HepG2 (cell line): ENCODE results near the gene PDLIM5. TPM values are rescaled to one million over a fixed set of nuclear protein-coding genes. Genes with fewer than 3 reads are reported as not detected.

Experiments used
- GATA4 ChIP-seq: sonication (generic); IDR thresholded peaks from 2 replicates; pipeline ENCODE4 v1.6.1; 2016; ENCODE audit warnings: antibody characterized with exemption, low read depth, borderline replicate concordance
- JUNB ChIP-seq: sonication (generic); formaldehyde crosslinking; IDR thresholded peaks from 2 replicates; pipeline ENCODE4 v1.8.0; 2022; ENCODE audit warnings: missing genetic modification reagents, mild to moderate bottlenecking, borderline replicate concordance
- MEIS2 ChIP-seq: sonication (generic); formaldehyde crosslinking; IDR thresholded peaks from 2 replicates; pipeline ENCODE4 v1.9.0; 2021; ENCODE audit warnings: mild to moderate bottlenecking, missing genetic modification reagents
- NR2C2 ChIP-seq: sonication (generic); formaldehyde crosslinking; IDR thresholded peaks from 2 replicates; pipeline ENCODE4 v1.4.0; 2020; ENCODE audit warnings: missing genetic modification reagents, mild to moderate bottlenecking, moderate library complexity, borderline replicate concordance
- PHF20 ChIP-seq: sonication (generic); formaldehyde crosslinking; IDR thresholded peaks from 2 replicates; pipeline ENCODE4 v1.5.0; 2020; ENCODE audit warnings: mild to moderate bottlenecking, missing genetic modification reagents
- SALL2 ChIP-seq: sonication (generic); formaldehyde crosslinking; IDR thresholded peaks from 2 replicates; pipeline ENCODE4 v1.8.1; 2023; ENCODE audit warnings: mild to moderate bottlenecking, missing genetic modification reagents, inconsistent platforms
- TBX2 ChIP-seq: sonication (generic); formaldehyde crosslinking; IDR thresholded peaks from 2 replicates; pipeline ENCODE4 v1.5.0; 2020; ENCODE audit warnings: missing genetic modification reagents, mild to moderate bottlenecking, borderline replicate concordance
- ZBTB38 ChIP-seq: sonication (generic); formaldehyde crosslinking; IDR thresholded peaks from 2 replicates; pipeline ENCODE4 v1.5.1; 2020; ENCODE audit warnings: mild to moderate bottlenecking, missing genetic modification reagents
- ZC3H4 ChIP-seq: sonication (generic); formaldehyde crosslinking; IDR thresholded peaks from 2 replicates; pipeline ENCODE4 v1.4.0; 2020; ENCODE audit warnings: missing genetic modification reagents, borderline replicate concordance
- ZNF20 ChIP-seq: sonication (generic); formaldehyde crosslinking; IDR thresholded peaks from 2 replicates; pipeline ENCODE4 v1.4.0; 2020; ENCODE audit warnings: mild to moderate bottlenecking, moderate library complexity, missing genetic modification reagents
- polyA plus RNA-seq, 8 experiments: library from polyadenylated mRNA; depleted of rRNA in 3 of 8; stranded (reverse) in 7 of 8; unstranded in 1 of 8; fragments of >200 nt; fragmentation: Illumina TruSeq in 4 of 8; extraction: Trizol in 4 of 8; gene quantifications; 2 replicates each; pipeline versions ENCODE4 v1.2.1 to v1.2.3, GENCODE V29; 2011 to 2016; ENCODE audit warnings: low read depth in 4 of 8, missing spikeins in 1 of 8, mixed read lengths in 1 of 8; ENCODE audit not compliant: insufficient read depth in 1 of 8
- total RNA-seq, 5 experiments: library from RNA; depleted of rRNA; stranded (reverse); fragments of >200 nt; fragmentation: Illumina TruSeq; extraction: Trizol; gene quantifications; 2 replicates each; pipeline ENCODE4 v1.2.3, GENCODE V29; 2016; ENCODE audit warnings: low read depth in 1 of 5
- TF ChIP-seq, protein P1 (sequence below): sonication (generic); formaldehyde crosslinking; IDR thresholded peaks from 2 replicates; pipeline ENCODE4 v1.4.0; 2020; ENCODE audit warnings: mild to moderate bottlenecking, missing genetic modification reagents
- TF ChIP-seq, protein P2 (sequence below): sonication (generic); formaldehyde crosslinking; IDR thresholded peaks from 2 replicates; pipeline ENCODE4 v1.5.0; 2020; ENCODE audit warnings: mild to moderate bottlenecking, missing genetic modification reagents
- TF ChIP-seq, protein P3 (sequence below): sonication (generic); formaldehyde crosslinking; IDR thresholded peaks from 2 replicates; pipeline ENCODE4 v1.4.0; 2020; ENCODE audit warnings: missing genetic modification reagents
- TF ChIP-seq, protein P4 (sequence below): sonication (generic); formaldehyde crosslinking; conservative IDR thresholded peaks from 2 replicates; pipeline ENCODE4 v1.4.0; 2020; ENCODE audit warnings: missing genetic modification reagents
- TF ChIP-seq, protein P5 (sequence below): sonication (generic); formaldehyde crosslinking; IDR thresholded peaks from 2 replicates; pipeline ENCODE4 v1.5.0; 2020; ENCODE audit warnings: missing genetic modification reagents
- TF ChIP-seq, protein P6 (sequence below): sonication (generic); formaldehyde crosslinking; IDR thresholded peaks from 2 replicates; pipeline ENCODE4 v1.9.0; 2021; ENCODE audit warnings: missing genetic modification reagents, mild to moderate bottlenecking, borderline replicate concordance
- TF ChIP-seq, protein P7 (sequence below): sonication (generic); formaldehyde crosslinking; IDR thresholded peaks from 2 replicates; pipeline ENCODE4 v1.4.0; 2020; ENCODE audit warnings: mild to moderate bottlenecking, missing genetic modification reagents

The PDLIM5 gene
- total and polyA plus RNA-seq, 2 of the 13 experiments (the other 11 are each of a cell fraction or from before 2014, with no cell fraction given), result 52.8 to 119 TPM

DNA sequence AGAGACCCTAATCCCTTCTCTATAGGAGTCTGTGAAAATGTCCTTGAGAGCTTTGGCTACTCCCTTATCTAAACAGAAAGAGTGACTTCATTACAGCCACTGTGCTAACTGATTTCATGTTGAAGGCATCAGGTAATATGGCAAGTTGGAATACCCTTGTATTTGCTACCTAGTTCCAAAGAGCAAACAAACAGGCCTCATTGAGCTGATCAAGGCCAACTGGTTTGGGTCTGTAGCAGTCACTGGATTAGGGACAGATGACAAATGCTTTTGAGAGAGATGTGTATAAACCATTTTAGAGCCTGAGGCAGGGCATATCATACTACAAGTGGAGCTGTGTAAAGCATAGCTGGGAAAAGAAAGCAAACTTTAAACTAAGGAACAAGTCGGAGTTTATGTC is 22.9 kb upstream of the PDLIM5 start (continued):
- TF ChIP-seq JUNB (CRISPR knock-in tag) (no peak), MEIS2 (CRISPR knock-in tag) (peak; percentile 60; the same call in 1 of the 2 replicates), PHF20 (CRISPR knock-in tag) (no peak), GATA4 (no peak), ZC3H4 (CRISPR knock-in tag) (no peak), NR2C2 (CRISPR knock-in tag) (no peak), TBX2 (CRISPR knock-in tag) (peak; percentile 94), ZBTB38 (CRISPR knock-in tag) (no peak), SALL2 (CRISPR knock-in tag) (no peak), ZNF20 (CRISPR knock-in tag) (no peak)
- TF ChIP-seq, protein P1, sequence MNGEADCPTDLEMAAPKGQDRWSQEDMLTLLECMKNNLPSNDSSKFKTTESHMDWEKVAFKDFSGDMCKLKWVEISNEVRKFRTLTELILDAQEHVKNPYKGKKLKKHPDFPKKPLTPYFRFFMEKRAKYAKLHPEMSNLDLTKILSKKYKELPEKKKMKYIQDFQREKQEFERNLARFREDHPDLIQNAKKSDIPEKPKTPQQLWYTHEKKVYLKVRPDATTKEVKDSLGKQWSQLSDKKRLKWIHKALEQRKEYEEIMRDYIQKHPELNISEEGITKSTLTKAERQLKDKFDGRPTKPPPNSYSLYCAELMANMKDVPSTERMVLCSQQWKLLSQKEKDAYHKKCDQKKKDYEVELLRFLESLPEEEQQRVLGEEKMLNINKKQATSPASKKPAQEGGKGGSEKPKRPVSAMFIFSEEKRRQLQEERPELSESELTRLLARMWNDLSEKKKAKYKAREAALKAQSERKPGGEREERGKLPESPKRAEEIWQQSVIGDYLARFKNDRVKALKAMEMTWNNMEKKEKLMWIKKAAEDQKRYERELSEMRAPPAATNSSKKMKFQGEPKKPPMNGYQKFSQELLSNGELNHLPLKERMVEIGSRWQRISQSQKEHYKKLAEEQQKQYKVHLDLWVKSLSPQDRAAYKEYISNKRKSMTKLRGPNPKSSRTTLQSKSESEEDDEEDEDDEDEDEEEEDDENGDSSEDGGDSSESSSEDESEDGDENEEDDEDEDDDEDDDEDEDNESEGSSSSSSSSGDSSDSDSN (CRISPR knock-in tag), result no peak
- TF ChIP-seq, protein P2, sequence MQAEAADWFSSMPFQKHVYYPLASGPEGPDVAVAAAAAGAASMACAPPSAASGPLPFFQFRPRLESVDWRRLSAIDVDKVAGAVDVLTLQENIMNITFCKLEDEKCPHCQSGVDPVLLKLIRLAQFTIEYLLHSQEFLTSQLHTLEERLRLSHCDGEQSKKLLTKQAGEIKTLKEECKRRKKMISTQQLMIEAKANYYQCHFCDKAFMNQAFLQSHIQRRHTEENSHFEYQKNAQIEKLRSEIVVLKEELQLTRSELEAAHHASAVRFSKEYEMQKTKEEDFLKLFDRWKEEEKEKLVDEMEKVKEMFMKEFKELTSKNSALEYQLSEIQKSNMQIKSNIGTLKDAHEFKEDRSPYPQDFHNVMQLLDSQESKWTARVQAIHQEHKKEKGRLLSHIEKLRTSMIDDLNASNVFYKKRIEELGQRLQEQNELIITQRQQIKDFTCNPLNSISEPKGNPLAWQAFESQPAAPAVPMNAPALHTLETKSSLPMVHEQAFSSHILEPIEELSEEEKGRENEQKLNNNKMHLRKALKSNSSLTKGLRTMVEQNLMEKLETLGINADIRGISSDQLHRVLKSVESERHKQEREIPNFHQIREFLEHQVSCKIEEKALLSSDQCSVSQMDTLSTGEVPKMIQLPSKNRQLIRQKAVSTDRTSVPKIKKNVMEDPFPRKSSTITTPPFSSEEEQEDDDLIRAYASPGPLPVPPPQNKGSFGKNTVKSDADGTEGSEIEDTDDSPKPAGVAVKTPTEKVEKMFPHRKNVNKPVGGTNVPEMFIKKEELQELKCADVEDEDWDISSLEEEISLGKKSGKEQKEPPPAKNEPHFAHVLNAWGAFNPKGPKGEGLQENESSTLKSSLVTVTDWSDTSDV (CRISPR knock-in tag), result no peak
- TF ChIP-seq, protein P3, sequence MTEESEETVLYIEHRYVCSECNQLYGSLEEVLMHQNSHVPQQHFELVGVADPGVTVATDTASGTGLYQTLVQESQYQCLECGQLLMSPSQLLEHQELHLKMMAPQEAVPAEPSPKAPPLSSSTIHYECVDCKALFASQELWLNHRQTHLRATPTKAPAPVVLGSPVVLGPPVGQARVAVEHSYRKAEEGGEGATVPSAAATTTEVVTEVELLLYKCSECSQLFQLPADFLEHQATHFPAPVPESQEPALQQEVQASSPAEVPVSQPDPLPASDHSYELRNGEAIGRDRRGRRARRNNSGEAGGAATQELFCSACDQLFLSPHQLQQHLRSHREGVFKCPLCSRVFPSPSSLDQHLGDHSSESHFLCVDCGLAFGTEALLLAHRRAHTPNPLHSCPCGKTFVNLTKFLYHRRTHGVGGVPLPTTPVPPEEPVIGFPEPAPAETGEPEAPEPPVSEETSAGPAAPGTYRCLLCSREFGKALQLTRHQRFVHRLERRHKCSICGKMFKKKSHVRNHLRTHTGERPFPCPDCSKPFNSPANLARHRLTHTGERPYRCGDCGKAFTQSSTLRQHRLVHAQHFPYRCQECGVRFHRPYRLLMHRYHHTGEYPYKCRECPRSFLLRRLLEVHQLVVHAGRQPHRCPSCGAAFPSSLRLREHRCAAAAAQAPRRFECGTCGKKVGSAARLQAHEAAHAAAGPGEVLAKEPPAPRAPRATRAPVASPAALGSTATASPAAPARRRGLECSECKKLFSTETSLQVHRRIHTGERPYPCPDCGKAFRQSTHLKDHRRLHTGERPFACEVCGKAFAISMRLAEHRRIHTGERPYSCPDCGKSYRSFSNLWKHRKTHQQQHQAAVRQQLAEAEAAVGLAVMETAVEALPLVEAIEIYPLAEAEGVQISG, result no peak
- TF ChIP-seq, protein P4, sequence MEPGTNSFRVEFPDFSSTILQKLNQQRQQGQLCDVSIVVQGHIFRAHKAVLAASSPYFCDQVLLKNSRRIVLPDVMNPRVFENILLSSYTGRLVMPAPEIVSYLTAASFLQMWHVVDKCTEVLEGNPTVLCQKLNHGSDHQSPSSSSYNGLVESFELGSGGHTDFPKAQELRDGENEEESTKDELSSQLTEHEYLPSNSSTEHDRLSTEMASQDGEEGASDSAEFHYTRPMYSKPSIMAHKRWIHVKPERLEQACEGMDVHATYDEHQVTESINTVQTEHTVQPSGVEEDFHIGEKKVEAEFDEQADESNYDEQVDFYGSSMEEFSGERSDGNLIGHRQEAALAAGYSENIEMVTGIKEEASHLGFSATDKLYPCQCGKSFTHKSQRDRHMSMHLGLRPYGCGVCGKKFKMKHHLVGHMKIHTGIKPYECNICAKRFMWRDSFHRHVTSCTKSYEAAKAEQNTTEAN (CRISPR knock-in tag), result no peak
- TF ChIP-seq, protein P5, sequence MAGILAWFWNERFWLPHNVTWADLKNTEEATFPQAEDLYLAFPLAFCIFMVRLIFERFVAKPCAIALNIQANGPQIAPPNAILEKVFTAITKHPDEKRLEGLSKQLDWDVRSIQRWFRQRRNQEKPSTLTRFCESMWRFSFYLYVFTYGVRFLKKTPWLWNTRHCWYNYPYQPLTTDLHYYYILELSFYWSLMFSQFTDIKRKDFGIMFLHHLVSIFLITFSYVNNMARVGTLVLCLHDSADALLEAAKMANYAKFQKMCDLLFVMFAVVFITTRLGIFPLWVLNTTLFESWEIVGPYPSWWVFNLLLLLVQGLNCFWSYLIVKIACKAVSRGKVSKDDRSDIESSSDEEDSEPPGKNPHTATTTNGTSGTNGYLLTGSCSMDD (CRISPR knock-in tag), result no peak
- TF ChIP-seq, protein P6, sequence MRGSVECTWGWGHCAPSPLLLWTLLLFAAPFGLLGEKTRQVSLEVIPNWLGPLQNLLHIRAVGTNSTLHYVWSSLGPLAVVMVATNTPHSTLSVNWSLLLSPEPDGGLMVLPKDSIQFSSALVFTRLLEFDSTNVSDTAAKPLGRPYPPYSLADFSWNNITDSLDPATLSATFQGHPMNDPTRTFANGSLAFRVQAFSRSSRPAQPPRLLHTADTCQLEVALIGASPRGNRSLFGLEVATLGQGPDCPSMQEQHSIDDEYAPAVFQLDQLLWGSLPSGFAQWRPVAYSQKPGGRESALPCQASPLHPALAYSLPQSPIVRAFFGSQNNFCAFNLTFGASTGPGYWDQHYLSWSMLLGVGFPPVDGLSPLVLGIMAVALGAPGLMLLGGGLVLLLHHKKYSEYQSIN (CRISPR knock-in tag), result no peak
- TF ChIP-seq, protein P7, sequence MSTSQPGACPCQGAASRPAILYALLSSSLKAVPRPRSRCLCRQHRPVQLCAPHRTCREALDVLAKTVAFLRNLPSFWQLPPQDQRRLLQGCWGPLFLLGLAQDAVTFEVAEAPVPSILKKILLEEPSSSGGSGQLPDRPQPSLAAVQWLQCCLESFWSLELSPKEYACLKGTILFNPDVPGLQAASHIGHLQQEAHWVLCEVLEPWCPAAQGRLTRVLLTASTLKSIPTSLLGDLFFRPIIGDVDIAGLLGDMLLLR (CRISPR knock-in tag), result no peak
